Pancreas (tissue), 10 donors: ENCODE measurements around the gene LRFN5. TPM values are rescaled to one million over a fixed set of nuclear protein-coding genes. Genes with fewer than 3 reads are reported as not detected.

ENCODE experiments used
- ATAC-seq, 4 donors: fragments of 200-7000 bp; cut with Tn5 transposase; one replicate each; pipeline versions ENCODE4 v1.8.0 to v1.9.1; 2020; ENCODE audit warnings: mild to moderate bottlenecking in 4 of 4, moderate library complexity in 4 of 4
- DNase-seq, 6 donors: peaks; one replicate each; pipeline ENCODE4 v3.0.0-alpha.2; 2020
- FAIRE-seq: peaks from 2 replicates; lab custom pipeline; 2012; peaks lifted over from hg19 to GRCh38; lab: Jason Lieb, UNC
- H3K27ac ChIP-seq, 4 donors: fragments of 200-600 bp; sonication (generic); 1 replicate in 3 of 4; 2 replicates in 1 of 4; pipeline versions ENCODE4 v1.5.0 to v1.8.0; 2020
- H3K27me3 ChIP-seq, 4 donors: fragments of 200-600 bp; one replicate each; pipeline ENCODE4 v1.8.0; 2021
- H3K36me3 ChIP-seq, 3 donors: fragments of 200-600 bp; sonication (generic) in 1 of 3; one replicate each; pipeline versions ENCODE4 v1.5.0 to v1.8.0; 2020 to 2021
- H3K4me1 ChIP-seq, 3 donors: fragments of 200-600 bp; one replicate each; pipeline ENCODE4 v1.8.0; 2021
- H3K4me3 ChIP-seq, 4 donors: fragments of 200-600 bp; sonication (generic) in 2 of 4; one replicate each; pipeline versions ENCODE4 v1.5.0 to v1.8.0; 2020 to 2021
- H3K9me3 ChIP-seq, 4 donors: fragments of 200-600 bp; one replicate each; pipeline ENCODE4 v1.8.0; 2021
- CTCF ChIP-seq, 4 donors: fragments of 200-600 bp; sonication (generic) in 3 of 4; IDR thresholded peaks; one replicate each; pipeline versions ENCODE4 v1.5.0 to v1.8.0; 2021; ENCODE audit warnings: antibody characterized with exemption in 4 of 4
- WGBS, 2 donors: extraction: QIAGEN DNeasy Blood & Tissue Kit; methylation state at CpG; one replicate each; pipeline ENCODE4 v1.1.7; 2013; 5-methylcytosine and 5-hydroxymethylcytosine counted together
- intact Hi-C, 3 donors: fragments of 100-400 bp; cut with DNase I; formaldehyde crosslinking; loops; one replicate each; pipeline versions ENCODE4 v1.11.1 to v1.14.2; 2022
- polyA plus RNA-seq, 2 donors: library from polyadenylated mRNA; stranded (reverse); fragments of 200-250 nt; gene quantifications; one replicate each; pipeline ENCODE4 v1.2.3, GENCODE V29; 2013
- total RNA-seq, 6 donors: library from RNA; stranded (reverse); fragmentation: NEBNext Ultra II Directional in 4 of 6; extraction: Animal tissue kit (Norgen Biotek cat#: 25700) in 4 of 6; gene quantifications; one replicate each; pipeline versions ENCODE4 v1.2.1 to v1.2.4, GENCODE V29; 2021 to 2023
- donor health status: healthy with polysubstance abuse.
- donor health status: DM: no; HTN: no; CAD: no; lungs with moderate emphysema.
- donor health status: DM: no; HTN: no; CAD: no.
- donor health status: control.
- donor health status: control.
- donor health status: Bipolar disorder and iron deficiency.
- donor health status: DM: yes; HTN: yes; CAD: no.
- donor health status: DM: no; HTN: no; CAD: no.
- donor health status: DM: no; HTN: no; CAD: no.
- donor health status: DM: yes; HTN: yes; CAD: no.

Gene LRFN5
- total and polyA plus RNA-seq, 8 donors: 0.13 to 1.4 (median 0.29) TPM

GRCh38 chr14:41609704-41610183 lies 3.1 kb downstream of the LRFN5 start:
- Histone ChIP-seq H3K4me3 (peak overlapping the region in 1 of 4 donors; percentile 17), H3K27me3 (peaks cover 0 to 57% (median 2%) of the 10 kb centered on the region in 4 donors)

GRCh38 chr14:41615011-41615595 lies 8.4 kb downstream of the LRFN5 start:
- Histone ChIP-seq H3K4me1 (no peaks in the 10 kb centered on the region), H3K9me3 (no peaks in the 10 kb centered on the region), H3K36me3 (no peaks in the 10 kb centered on the region), H3K27ac (no peak overlapping the region), H3K4me3 (no peak overlapping the region), H3K27me3 (peaks cover 0 to 22% (median 0%) of the 10 kb centered on the region in 4 donors)
- DNase-seq: no peak
- intact Hi-C loops: no loop called here
- ATAC-seq: no peak
- no peak for FAIRE-seq
- 48 to 63% methylated on average over 2 of the region's 2 CpGs for WGBS, 2 donors
- no peak for TF ChIP-seq CTCF (IDR thresholded peaks at IDR 0.05)

More at GRCh38 chr14:41609704-41610183, 3.1 kb downstream of the LRFN5 start:
- peak in 4 of 6 donors; percentile 13 to 58 (median 40) for DNase-seq
- no peaks in the 10 kb centered on the region for H3K36me3 ChIP-seq
- 2 to 4% methylated on average over 24 of the region's 24 CpGs for WGBS, 2 donors
- no peak for TF ChIP-seq CTCF (IDR thresholded peaks at IDR 0.05)
- peak in 3 of 4 donors; percentile 28 to 44 (median 43) for ATAC-seq
- no peaks in the 10 kb centered on the region for H3K9me3 ChIP-seq
- FAIRE-seq: no peak
- H3K4me1 ChIP-seq: no peaks in the 10 kb centered on the region
- H3K27ac ChIP-seq: no peak overlapping the region
- intact Hi-C loops: no loop called here

GRCh38 chr14:41623736-41624135 lies 17.1 kb downstream of the LRFN5 start:
- Histone ChIP-seq H3K36me3 (no peaks in the 10 kb centered on the region), H3K27ac (no peak overlapping the region), H3K9me3 (no peaks in the 10 kb centered on the region), H3K4me3 (no peak overlapping the region), H3K27me3 (peaks cover 0 to 6% (median 0%) of the 10 kb centered on the region in 4 donors), H3K4me1 (no peaks in the 10 kb centered on the region)
- intact Hi-C loops: no loop called here
- FAIRE-seq: no peak
- no peak for ATAC-seq
- DNase-seq: no peak
- whole genome bisulfite sequencing, 2 donors: 40 to 45% methylated on average over 1 of the region's 1 CpG
- TF ChIP-seq CTCF (IDR thresholded peaks at IDR 0.05): no peak

GRCh38 chr14:41629876-41630275 lies 23.2 kb downstream of the LRFN5 start:
- WGBS, 2 donors: 13 to 26% methylated on average over 1 of the region's 1 CpG
- no peak overlapping the region for H3K27ac ChIP-seq
- H3K27me3 ChIP-seq: peaks cover 0 to 4% (median 0%) of the 10 kb centered on the region in 4 donors
- no peak overlapping the region for H3K4me3 ChIP-seq
- intact Hi-C loops: no loop called here
- ATAC-seq (no peak), FAIRE-seq (no peak), DNase-seq (no peak)
- no peaks in the 10 kb centered on the region for H3K9me3 ChIP-seq
- H3K4me1 ChIP-seq: no peaks in the 10 kb centered on the region
- H3K36me3 ChIP-seq: no peaks in the 10 kb centered on the region
- no peak for TF ChIP-seq CTCF (IDR thresholded peaks at IDR 0.05)

- no peak overlapping the region for H3K27ac ChIP-seq
- ATAC-seq: no peak
- intact Hi-C loops: no loop called here
- no peaks in the 10 kb centered on the region for H3K27me3 ChIP-seq
- H3K36me3 ChIP-seq: no peaks in the 10 kb centered on the region
- no peaks in the 10 kb centered on the region for H3K9me3 ChIP-seq
- FAIRE-seq: no peak
- no peaks in the 10 kb centered on the region for H3K4me1 ChIP-seq
- 67 to 73% methylated on average over 3 of the region's 3 CpGs for WGBS, 2 donors
- no peak for TF ChIP-seq CTCF (IDR thresholded peaks at IDR 0.05)
- no peak for DNase-seq
- H3K4me3 ChIP-seq: no peak overlapping the region
These were observed 27.6 kb downstream of the LRFN5 start for GRCh38 chr14:41634286-41634685.
